HG03039 (cell line): Measurements from ENCODE around the gene NAGA.
"Not testable (repeated sequence)": the region's sequence is repeated elsewhere in the genome, so short reads cannot be mapped to it uniquely, and the experiment has no call there.

ENCODE experiments used
- ATAC-seq: cut with Tn5 transposase; IDR thresholded peaks from one replicate; pipeline ENCODE4 v1.9.1; 2021; ENCODE audit warnings: mild to moderate bottlenecking, moderate library complexity; ENCODE audit not compliant: unreplicated experiment

Gene NAGA

GRCh38 chr22:42076764-42077485, 6.3 kb upstream of the NAGA start:
- no peak for ATAC-seq

GRCh38 chr22:42074846-42075676, 4.4 kb upstream of the NAGA start:
- no peak for ATAC-seq

- no peak for ATAC-seq
These were observed 3.7 kb upstream of the NAGA start, which contains the start of gene PHETA2 for GRCh38 chr22:42074132-42074811. Gene PHETA2 (plus strand): TSS chr22:42074248. CDS start chr22:42077294, 3,046 bp downstream.

GRCh38 chr22:42073621-42074041, 3.0 kb upstream of the NAGA start:
- ATAC-seq = no peak

- ATAC-seq = no peak
These were observed 2.2 kb upstream of the NAGA start for GRCh38 chr22:42072606-42073330.

GRCh38 chr22:42071508-42071907, 896 bp upstream of the NAGA start:
- not testable (repeated sequence) for ATAC-seq

GRCh38 chr22:42069801-42070516, 653 bp downstream of the NAGA start:
- no peak for ATAC-seq

GRCh38 chr22:42068291-42068690, 2.3 kb downstream of the NAGA start:
- ATAC-seq = no peak

- no peak for ATAC-seq
These were observed 2.9 kb downstream of the NAGA start for GRCh38 chr22:42067671-42068251.

GRCh38 chr22:42066937-42067336, 3.7 kb downstream of the NAGA start:
- no peak for ATAC-seq

GRCh38 chr22:42066126-42066761, 4.4 kb downstream of the NAGA start:
- no peak for ATAC-seq

GRCh38 chr22:42065438-42066125, 5.0 kb downstream of the NAGA start:
- ATAC-seq = no peak

GRCh38 chr22:42064629-42065028, 6.0 kb downstream of the NAGA start:
- ATAC-seq = no peak

GRCh38 chr22:42062506-42063170, 8.0 kb downstream of the NAGA start:
- ATAC-seq = no peak

- no peak for ATAC-seq
These were observed 9.6 kb downstream of the NAGA start for GRCh38 chr22:42061041-42061440.

- no peak for ATAC-seq
These were observed 10.1 kb downstream of the NAGA start for GRCh38 chr22:42060489-42060888.

GRCh38 chr22:42056757-42057511, 13.7 kb downstream of the NAGA start:
- no peak for ATAC-seq

GRCh38 chr22:42052765-42053164, 17.8 kb downstream of the NAGA start:
- ATAC-seq = no peak
